ENCODE results near the gene EHD2. TPM values are rescaled to one million over a fixed set of nuclear protein-coding genes. Genes with fewer than 3 reads are reported as not detected.

EHD2 gene
- total RNA-seq, 4 donors from 2014 or later: 149 to 383 (median 159) TPM

- 76 to 90% methylated on average over 7 to 8 of the region's 28 CpGs for WGBS, 2 donors (ENCODE audit: low coverage in 1 of 2)
- Histone ChIP-seq H3K4me3 (no peak overlapping the region), H3K27me3 (no peaks in the 10 kb centered on the region), H3K27ac (no peak overlapping the region), H3K4me1 (no peaks in the 10 kb centered on the region), H3K36me3 (peaks cover 0 to 100% of the 10 kb centered on the region in 2 donors), H3K9me3 (no peaks in the 10 kb centered on the region)
- no peak for ATAC-seq
- TF ChIP-seq CTCF (IDR thresholded peaks at IDR 0.05) (no peak), POLR2AphosphoS5 (IDR thresholded peaks at IDR 0.05) (no peak)
Observed at GRCh38 chr19:47755762-47756626, 42.8 kb downstream of the EHD2 start.

- Histone ChIP-seq H3K4me1 (no peaks in the 10 kb centered on the region), H3K9me3 (no peaks in the 10 kb centered on the region), H3K27me3 (no peaks in the 10 kb centered on the region), H3K36me3 (peaks cover 0 to 94% of the 10 kb centered on the region in 2 donors), H3K27ac (no peak overlapping the region), H3K4me3 (no peak overlapping the region)
- ATAC-seq: no peak
- TF ChIP-seq POLR2A (IDR thresholded peaks at IDR 0.05) (no peak), POLR2AphosphoS5 (IDR thresholded peaks at IDR 0.05) (no peak), CTCF (IDR thresholded peaks at IDR 0.05) (no peak), EP300 (IDR thresholded peaks at IDR 0.05) (no peak)
- WGBS, 2 donors (ENCODE audit: low coverage in 1 of 2): 80% methylated on average over 1 of the region's 12 CpGs; no CpG with 5 or more reads in 1 of the 2 donors
Observed at GRCh38 chr19:47756627-47756929, 43.4 kb downstream of the EHD2 start.

- no peaks in the 10 kb centered on the region for H3K27me3 ChIP-seq
- no peaks in the 10 kb centered on the region for H3K9me3 ChIP-seq
- no peak for ATAC-seq
- WGBS, 2 donors (ENCODE audit: low coverage in 1 of 2): 75% methylated on average over 7 of the region's 22 CpGs; no CpG with 5 or more reads in 1 of the 2 donors
- H3K4me1 ChIP-seq: no peaks in the 10 kb centered on the region
- peaks cover 0 to 89% of the 10 kb centered on the region in 2 donors for H3K36me3 ChIP-seq
- no peak overlapping the region for H3K4me3 ChIP-seq
- no peak for TF ChIP-seq POLR2A (IDR thresholded peaks at IDR 0.05)
- no peak for TF ChIP-seq CTCF (IDR thresholded peaks at IDR 0.05)
- no peak for TF ChIP-seq EP300 (IDR thresholded peaks at IDR 0.05)
- no peak for TF ChIP-seq POLR2AphosphoS5 (IDR thresholded peaks at IDR 0.05)
- H3K27ac ChIP-seq: no peak overlapping the region
Observed at GRCh38 chr19:47756953-47757608, 43.9 kb downstream of the EHD2 start.

- ATAC-seq: no peak
- H3K9me3 ChIP-seq: no peaks in the 10 kb centered on the region
- no peak overlapping the region for H3K4me3 ChIP-seq
- no peaks in the 10 kb centered on the region for H3K27me3 ChIP-seq
- peaks cover 0 to 2% (median 0%) of the 10 kb centered on the region in 3 donors for H3K4me1 ChIP-seq
- TF ChIP-seq POLR2AphosphoS5 (IDR thresholded peaks at IDR 0.05): no peak
- TF ChIP-seq EP300 (IDR thresholded peaks at IDR 0.05): no peak
- H3K36me3 ChIP-seq: peaks cover 0 to 81% of the 10 kb centered on the region in 2 donors
- no peak overlapping the region for H3K27ac ChIP-seq
- 69 to 77% methylated on average over 6 to 9 of the region's 14 CpGs for WGBS, 2 donors (ENCODE audit: low coverage in 1 of 2)
Observed at GRCh38 chr19:47757617-47758442, 44.6 kb downstream of the EHD2 start.

- WGBS, 2 donors (ENCODE audit: low coverage in 1 of 2): 85 to 92% methylated on average over 4 to 5 of the region's 5 CpGs
- Histone ChIP-seq H3K4me3 (no peak overlapping the region), H3K27ac (no peak overlapping the region), H3K4me1 (peaks cover 0 to 5% (median 0%) of the 10 kb centered on the region in 3 donors), H3K27me3 (no peaks in the 10 kb centered on the region), H3K9me3 (no peaks in the 10 kb centered on the region), H3K36me3 (peaks cover 0 to 75% of the 10 kb centered on the region in 2 donors)
- TF ChIP-seq POLR2AphosphoS5 (IDR thresholded peaks at IDR 0.05): no peak
- no peak for TF ChIP-seq EP300 (IDR thresholded peaks at IDR 0.05)
- TF ChIP-seq POLR2A (IDR thresholded peaks at IDR 0.05): no peak
- no peak for TF ChIP-seq CTCF (IDR thresholded peaks at IDR 0.05)
- ATAC-seq: no peak
Observed at GRCh38 chr19:47758443-47758804, 45.2 kb downstream of the EHD2 start.

All from gastroesophageal sphincter (tissue), 4 donors.